SJCRH30 (cell line): ENCODE data around the gene LYPD3. TPM values are rescaled to one million over a fixed set of nuclear protein-coding genes. Genes with fewer than 3 reads are reported as not detected.
"Not testable (repeated sequence)": the region's sequence is repeated elsewhere in the genome, so short reads cannot be mapped to it uniquely, and the experiment has no call there.

Source experiments
- DNase-seq, 2 experiments: peaks; one replicate each; pipeline ENCODE4 v3.0.0-alpha.2; 2015 to 2020
- H3K27ac ChIP-seq: fragments of 250-450 bp; sonication (Bioruptor Pico); 2 replicates; pipeline ENCODE4 v1.5.1; 2020; ENCODE audit warnings: mild to moderate bottlenecking, moderate library complexity
- H3K27me3 ChIP-seq: fragments of 250-450 bp; sonication (Bioruptor Pico); 2 replicates; pipeline ENCODE4 v1.5.1; 2020; ENCODE audit warnings: mild to moderate bottlenecking, moderate library complexity
- H3K36me3 ChIP-seq: fragments of 250-450 bp; sonication (Bioruptor Pico); 2 replicates; pipeline ENCODE4 v1.5.1; 2020; ENCODE audit warnings: mild to moderate bottlenecking, moderate library complexity
- H3K4me1 ChIP-seq: fragments of 250-450 bp; sonication (Bioruptor Pico); 2 replicates; pipeline ENCODE4 v1.5.1; 2020; ENCODE audit warnings: mild to moderate bottlenecking, moderate library complexity
- H3K4me3 ChIP-seq: fragments of 250-450 bp; sonication (Bioruptor Pico); 2 replicates; pipeline ENCODE4 v1.5.1; 2020; ENCODE audit warnings: mild to moderate bottlenecking, moderate library complexity
- H3K9me3 ChIP-seq: fragments of 250-450 bp; sonication (Bioruptor Pico); replicated peaks from 2 replicates; pipeline ENCODE4 v1.5.1; 2020; ENCODE audit warnings: mild to moderate bottlenecking, moderate library complexity
- total RNA-seq: library from RNA; depleted of rRNA; stranded (reverse); fragments of >200 nt; shearing (Covaris generic); gene quantifications from 2 replicates; pipeline ENCODE4 v1.2.3, GENCODE V29; 2014

LYPD3 gene
- total RNA-seq, 1 experiment from 2014 or later = not detected

GRCh38 chr19:43438291-43439031 lies 26.9 kb downstream of the LYPD3 start:
- DNase-seq = peak; percentile 80 to 85
- Histone ChIP-seq H3K27ac (peak overlapping the region; percentile 23; the same call in 1 of the 2 replicates), H3K9me3 (no peaks in the 10 kb centered on the region), H3K4me1 (peaks cover 5% of the 10 kb centered on the region), H3K27me3 (no peaks in the 10 kb centered on the region), H3K36me3 (no peaks in the 10 kb centered on the region), H3K4me3 (no peak overlapping the region)

GRCh38 chr19:43437712-43438111 lies 27.7 kb downstream of the LYPD3 start:
- peaks cover 5% of the 10 kb centered on the region for H3K4me1 ChIP-seq
- H3K27ac ChIP-seq = no peak overlapping the region

GRCh38 chr19:43437284-43437683 lies 28.1 kb downstream of the LYPD3 start:
- H3K4me3 ChIP-seq, H3K27ac ChIP-seq, DNase-seq, H3K4me1 ChIP-seq, H3K27me3 ChIP-seq, H3K9me3 ChIP-seq, H3K36me3 ChIP-seq: not testable (repeated sequence)

More at GRCh38 chr19:43437712-43438111, 27.7 kb downstream of the LYPD3 start:
- Histone ChIP-seq H3K4me3 (no peak overlapping the region), H3K9me3 (no peaks in the 10 kb centered on the region), H3K27me3 (no peaks in the 10 kb centered on the region), H3K36me3 (no peaks in the 10 kb centered on the region)
- DNase-seq = no peak

- peaks cover 5% of the 10 kb centered on the region for H3K4me1 ChIP-seq
- H3K27ac ChIP-seq = no peak overlapping the region
- no peaks in the 10 kb centered on the region for H3K36me3 ChIP-seq
- no peaks in the 10 kb centered on the region for H3K27me3 ChIP-seq
- DNase-seq = no peak
- H3K4me3 ChIP-seq = no peak overlapping the region
- no peaks in the 10 kb centered on the region for H3K9me3 ChIP-seq
Observed at GRCh38 chr19:43435775-43436174, 29.6 kb downstream of the LYPD3 start.

- DNase-seq = no peak
- Histone ChIP-seq H3K4me3 (no peak overlapping the region), H3K27ac (no peak overlapping the region), H3K36me3 (no peaks in the 10 kb centered on the region), H3K9me3 (no peaks in the 10 kb centered on the region), H3K27me3 (no peaks in the 10 kb centered on the region), H3K4me1 (peaks cover 2% of the 10 kb centered on the region)
Observed at GRCh38 chr19:43433689-43434088, 31.7 kb downstream of the LYPD3 start.

GRCh38 chr19:43433358-43433673 lies 32.1 kb downstream of the LYPD3 start:
- Histone ChIP-seq H3K36me3 (no peaks in the 10 kb centered on the region), H3K27me3 (no peaks in the 10 kb centered on the region), H3K27ac (no peak overlapping the region), H3K4me1 (no peaks in the 10 kb centered on the region), H3K4me3 (no peak overlapping the region), H3K9me3 (no peaks in the 10 kb centered on the region)
- DNase-seq = no peak

GRCh38 chr19:43430976-43431375 lies 34.4 kb downstream of the LYPD3 start:
- Histone ChIP-seq H3K27ac (no peak overlapping the region), H3K4me1 (no peaks in the 10 kb centered on the region), H3K9me3 (no peaks in the 10 kb centered on the region)

GRCh38 chr19:43430142-43430710 lies 35.2 kb downstream of the LYPD3 start:
- no peaks in the 10 kb centered on the region for H3K27me3 ChIP-seq
- no peaks in the 10 kb centered on the region for H3K9me3 ChIP-seq
- DNase-seq = no peak
- H3K4me1 ChIP-seq = no peaks in the 10 kb centered on the region
- H3K36me3 ChIP-seq = no peaks in the 10 kb centered on the region
- H3K4me3 ChIP-seq = no peak overlapping the region
- no peak overlapping the region for H3K27ac ChIP-seq

More at GRCh38 chr19:43430976-43431375, 34.4 kb downstream of the LYPD3 start:
- no peak for DNase-seq
- no peaks in the 10 kb centered on the region for H3K36me3 ChIP-seq
- no peak overlapping the region for H3K4me3 ChIP-seq
- H3K27me3 ChIP-seq = no peaks in the 10 kb centered on the region

GRCh38 chr19:43429395-43429794 lies 36.0 kb downstream of the LYPD3 start:
- H3K9me3 ChIP-seq = no peaks in the 10 kb centered on the region
- H3K27ac ChIP-seq = no peak overlapping the region
- no peaks in the 10 kb centered on the region for H3K36me3 ChIP-seq
- DNase-seq = no peak
- H3K27me3 ChIP-seq = no peaks in the 10 kb centered on the region
- no peak overlapping the region for H3K4me3 ChIP-seq
- H3K4me1 ChIP-seq = no peaks in the 10 kb centered on the region

- Histone ChIP-seq H3K27me3 (no peaks in the 10 kb centered on the region), H3K36me3 (no peaks in the 10 kb centered on the region), H3K4me3 (no peak overlapping the region), H3K4me1 (no peaks in the 10 kb centered on the region), H3K9me3 (no peaks in the 10 kb centered on the region), H3K27ac (no peak overlapping the region)
- no peak for DNase-seq
Observed at GRCh38 chr19:43425567-43426392, 39.6 kb downstream of the LYPD3 start.

- Histone ChIP-seq H3K4me1 (no peaks in the 10 kb centered on the region), H3K36me3 (no peaks in the 10 kb centered on the region), H3K27ac (no peak overlapping the region), H3K9me3 (no peaks in the 10 kb centered on the region), H3K27me3 (no peaks in the 10 kb centered on the region), H3K4me3 (no peak overlapping the region)
- DNase-seq = no peak
Observed at GRCh38 chr19:43423779-43424178, 41.6 kb downstream of the LYPD3 start.

- Histone ChIP-seq H3K27me3 (no peaks in the 10 kb centered on the region), H3K27ac (no peak overlapping the region), H3K4me3 (no peak overlapping the region), H3K9me3 (no peaks in the 10 kb centered on the region), H3K4me1 (no peaks in the 10 kb centered on the region), H3K36me3 (no peaks in the 10 kb centered on the region)
- no peak for DNase-seq
Observed at GRCh38 chr19:43422689-43423066, 42.7 kb downstream of the LYPD3 start.

GRCh38 chr19:43422000-43422688 lies 43.3 kb downstream of the LYPD3 start:
- no peaks in the 10 kb centered on the region for H3K9me3 ChIP-seq
- H3K27me3 ChIP-seq = no peaks in the 10 kb centered on the region
- no peak overlapping the region for H3K27ac ChIP-seq
- no peak for DNase-seq
- no peak overlapping the region for H3K4me3 ChIP-seq
- no peaks in the 10 kb centered on the region for H3K4me1 ChIP-seq
- H3K36me3 ChIP-seq = no peaks in the 10 kb centered on the region

- H3K27ac ChIP-seq = no peak overlapping the region
- no peak overlapping the region for H3K4me3 ChIP-seq
- H3K36me3 ChIP-seq = no peaks in the 10 kb centered on the region
- H3K4me1 ChIP-seq = no peaks in the 10 kb centered on the region
- H3K9me3 ChIP-seq = no peaks in the 10 kb centered on the region
- H3K27me3 ChIP-seq = no peaks in the 10 kb centered on the region
- no peak for DNase-seq
Observed at GRCh38 chr19:43420954-43421353, 44.5 kb downstream of the LYPD3 start.
